ENCODE data around the gene EPHB2. TPM values are rescaled to one million over a fixed set of nuclear protein-coding genes. Genes with fewer than 3 reads are reported as not detected.

The EPHB2 gene
- total RNA-seq, 1 experiment from 2014 or later = 18.5 TPM

DNA sequence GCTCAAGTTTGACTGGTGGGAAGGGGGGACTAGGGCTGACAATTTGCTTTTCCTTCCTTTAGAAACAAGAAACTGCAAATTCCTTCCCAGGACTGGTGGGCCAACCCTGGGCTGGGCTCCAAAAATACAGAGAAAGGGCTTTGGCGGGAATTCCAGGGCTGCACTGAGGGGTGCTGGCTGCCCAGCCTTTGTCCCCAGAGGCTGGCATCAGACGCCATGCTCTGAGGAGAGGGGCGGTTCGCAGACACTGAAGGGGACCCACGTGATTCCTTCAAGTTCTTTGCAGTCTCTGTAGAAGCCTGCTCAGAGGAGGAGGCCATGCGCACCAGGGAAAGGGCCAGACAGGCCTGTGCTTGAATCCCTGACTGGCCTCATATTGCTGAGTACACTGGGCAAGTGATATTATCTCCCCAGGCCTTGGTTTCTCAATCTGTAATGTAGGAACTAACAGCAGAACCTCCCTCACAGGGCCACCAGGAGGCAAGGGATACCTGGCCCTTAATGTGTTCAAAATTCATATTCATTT is 119.5 kb downstream of the EPHB2 start (continued):
- TF ChIP-seq GRHL2 (CRISPR knock-in tag; IDR thresholded peaks at IDR 0.05; ENCODE audit: insufficient replicate concordance, severe bottlenecking) = no peak

GRCh38 chr1:22830757-22831340 is 120.2 kb downstream of the EPHB2 start:
- Mint-ChIP-seq H3K27ac (no peak overlapping the region), H3K36me3 (no peaks in the 10 kb centered on the region), H3K4me1 (peaks cover 41% of the 10 kb centered on the region), H3K4me3 (no peak overlapping the region), H3K9me3 (no peaks in the 10 kb centered on the region), H3K27me3 (ENCODE audit: low read depth) (no peaks in the 10 kb centered on the region)
- CTCF ChIA-PET = interaction anchor here (1.0 kb wide), 1 partner anchor 31 kb away, joined by 3 read pairs; no protein-coding TSS in a partner anchor
- DNase-seq (ENCODE audit: low spot score) (no peak), ATAC-seq (no peak)
- POLR2A ChIA-PET = no interaction called here
- 0 out of 2 replicates have a peak, but pooled peaks have one; percentile 47 for TF ChIP-seq ZNF317 (CRISPR knock-in tag; IDR thresholded peaks at IDR 0.05; ENCODE audit: borderline replicate concordance, low read depth)
- no peak for TF ChIP-seq PRRX2 (CRISPR knock-in tag; IDR thresholded peaks at IDR 0.05)

GRCh38 chr1:22831729-22832413 is 121.2 kb downstream of the EPHB2 start:
- H3K4me3 Mint-ChIP-seq = no peak overlapping the region
- H3K27ac Mint-ChIP-seq = no peak overlapping the region
- DNase-seq (ENCODE audit: low spot score) (no peak), ATAC-seq (no peak)
- POLR2A ChIA-PET = no interaction called here
- no peaks in the 10 kb centered on the region for H3K27me3 Mint-ChIP-seq (ENCODE audit: low read depth)
- no peaks in the 10 kb centered on the region for H3K36me3 Mint-ChIP-seq
- CTCF ChIA-PET = interaction anchor here (1.0 kb wide), 1 partner anchor 30 kb away, joined by 3 read pairs; no protein-coding TSS in a partner anchor
- TF ChIP-seq ZNF219 (CRISPR knock-in tag; IDR thresholded peaks at IDR 0.05; ENCODE audit: borderline replicate concordance) (no peak), TEAD4 (CRISPR knock-in tag; IDR thresholded peaks at IDR 0.05) (no peak), MXD4 (CRISPR knock-in tag; IDR thresholded peaks at IDR 0.05; ENCODE audit: borderline replicate concordance) (no peak), SMAD3 (CRISPR knock-in tag; IDR thresholded peaks at IDR 0.05; ENCODE audit: borderline replicate concordance) (no peak), MYBL2 (CRISPR knock-in tag; IDR thresholded peaks at IDR 0.05) (no peak), FOXK1 (CRISPR knock-in tag; IDR thresholded peaks at IDR 0.05) (no peak), CTCF (IDR thresholded peaks at IDR 0.05) (no peak)
- no peaks in the 10 kb centered on the region for H3K9me3 Mint-ChIP-seq
- peaks cover 38% of the 10 kb centered on the region for H3K4me1 Mint-ChIP-seq

DNA sequence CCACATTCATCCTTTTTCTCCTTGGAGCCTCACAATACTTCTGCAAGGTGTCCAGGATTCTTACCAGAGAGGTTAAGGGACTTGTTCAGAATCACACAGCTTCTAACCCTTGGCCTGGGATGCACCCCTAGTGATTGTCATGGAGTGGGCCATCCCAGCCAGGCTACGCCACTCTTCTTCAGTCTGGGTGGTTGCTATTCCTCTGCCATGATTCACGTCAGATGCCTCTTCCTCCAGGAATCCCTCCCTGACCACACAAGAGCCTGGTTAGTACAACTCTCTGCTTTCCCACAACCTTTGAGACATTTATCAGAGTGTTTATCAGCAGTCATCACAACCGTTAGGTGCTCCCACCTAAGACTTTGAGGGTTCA is 121.8 kb downstream of the EPHB2 start:
- no peaks in the 10 kb centered on the region for H3K9me3 Mint-ChIP-seq
- TF ChIP-seq ZNF423 (CRISPR knock-in tag; IDR thresholded peaks at IDR 0.05) (no peak), ZNF671 (CRISPR knock-in tag; IDR thresholded peaks at IDR 0.05) (no peak)
- ATAC-seq = no peak
- no peak overlapping the region for H3K4me3 Mint-ChIP-seq
- peaks cover 35% of the 10 kb centered on the region for H3K4me1 Mint-ChIP-seq
- no peak for DNase-seq (ENCODE audit: low spot score)
- no peak overlapping the region for H3K27ac Mint-ChIP-seq
- H3K36me3 Mint-ChIP-seq = no peaks in the 10 kb centered on the region
- ChIA-PET POLR2A (no interaction called here), CTCF (no interaction called here)
- no peaks in the 10 kb centered on the region for H3K27me3 Mint-ChIP-seq (ENCODE audit: low read depth)

DNA sequence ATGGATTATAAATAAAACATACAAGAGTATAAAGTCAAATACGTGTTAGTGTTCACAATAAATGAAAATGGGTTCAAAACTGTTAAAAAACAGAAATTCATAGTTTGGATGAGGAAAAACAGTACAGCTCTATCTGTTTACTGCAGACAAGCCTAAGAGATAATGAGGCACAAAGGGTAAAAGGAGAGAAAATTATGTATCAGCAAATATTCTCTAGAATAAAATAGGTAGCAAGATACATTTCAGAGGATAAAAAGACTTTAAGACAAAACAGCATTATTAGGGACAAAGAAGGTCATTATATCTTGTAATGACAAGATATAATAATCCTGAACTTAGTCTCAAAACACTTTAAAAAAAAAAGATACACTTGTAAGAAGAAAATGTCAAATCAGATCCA is 123.1 kb downstream of the EPHB2 start:
- Mint-ChIP-seq H3K36me3 (no peaks in the 10 kb centered on the region), H3K9me3 (no peaks in the 10 kb centered on the region), H3K4me1 (peaks cover 28% of the 10 kb centered on the region), H3K27me3 (ENCODE audit: low read depth) (no peaks in the 10 kb centered on the region), H3K4me3 (no peak overlapping the region), H3K27ac (no peak overlapping the region)
- POLR2A ChIA-PET = no interaction called here
- CTCF ChIA-PET = interaction anchor here (0.9 kb wide), 1 partner anchor 97 kb away, joined by 3 read pairs; no protein-coding TSS in a partner anchor
- DNase-seq (ENCODE audit: low spot score) = no peak
- ATAC-seq = no peak
- TF ChIP-seq ZNF121 (CRISPR knock-in tag; IDR thresholded peaks at IDR 0.05) = no peak
- TF ChIP-seq, protein P1, sequence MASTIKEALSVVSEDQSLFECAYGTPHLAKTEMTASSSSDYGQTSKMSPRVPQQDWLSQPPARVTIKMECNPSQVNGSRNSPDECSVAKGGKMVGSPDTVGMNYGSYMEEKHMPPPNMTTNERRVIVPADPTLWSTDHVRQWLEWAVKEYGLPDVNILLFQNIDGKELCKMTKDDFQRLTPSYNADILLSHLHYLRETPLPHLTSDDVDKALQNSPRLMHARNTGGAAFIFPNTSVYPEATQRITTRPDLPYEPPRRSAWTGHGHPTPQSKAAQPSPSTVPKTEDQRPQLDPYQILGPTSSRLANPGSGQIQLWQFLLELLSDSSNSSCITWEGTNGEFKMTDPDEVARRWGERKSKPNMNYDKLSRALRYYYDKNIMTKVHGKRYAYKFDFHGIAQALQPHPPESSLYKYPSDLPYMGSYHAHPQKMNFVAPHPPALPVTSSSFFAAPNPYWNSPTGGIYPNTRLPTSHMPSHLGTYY (CRISPR knock-in tag; IDR thresholded peaks at IDR 0.05) = no peak
- TF ChIP-seq HMGA2 (CRISPR knock-in tag; IDR thresholded peaks at IDR 0.05) = no peak
- TF ChIP-seq ZNF232 (CRISPR knock-in tag; IDR thresholded peaks at IDR 0.05) = no peak
- TF ChIP-seq IRF2 (CRISPR knock-in tag; IDR thresholded peaks at IDR 0.05; ENCODE audit: borderline replicate concordance, low read depth) = no peak
- TF ChIP-seq, protein P2, sequence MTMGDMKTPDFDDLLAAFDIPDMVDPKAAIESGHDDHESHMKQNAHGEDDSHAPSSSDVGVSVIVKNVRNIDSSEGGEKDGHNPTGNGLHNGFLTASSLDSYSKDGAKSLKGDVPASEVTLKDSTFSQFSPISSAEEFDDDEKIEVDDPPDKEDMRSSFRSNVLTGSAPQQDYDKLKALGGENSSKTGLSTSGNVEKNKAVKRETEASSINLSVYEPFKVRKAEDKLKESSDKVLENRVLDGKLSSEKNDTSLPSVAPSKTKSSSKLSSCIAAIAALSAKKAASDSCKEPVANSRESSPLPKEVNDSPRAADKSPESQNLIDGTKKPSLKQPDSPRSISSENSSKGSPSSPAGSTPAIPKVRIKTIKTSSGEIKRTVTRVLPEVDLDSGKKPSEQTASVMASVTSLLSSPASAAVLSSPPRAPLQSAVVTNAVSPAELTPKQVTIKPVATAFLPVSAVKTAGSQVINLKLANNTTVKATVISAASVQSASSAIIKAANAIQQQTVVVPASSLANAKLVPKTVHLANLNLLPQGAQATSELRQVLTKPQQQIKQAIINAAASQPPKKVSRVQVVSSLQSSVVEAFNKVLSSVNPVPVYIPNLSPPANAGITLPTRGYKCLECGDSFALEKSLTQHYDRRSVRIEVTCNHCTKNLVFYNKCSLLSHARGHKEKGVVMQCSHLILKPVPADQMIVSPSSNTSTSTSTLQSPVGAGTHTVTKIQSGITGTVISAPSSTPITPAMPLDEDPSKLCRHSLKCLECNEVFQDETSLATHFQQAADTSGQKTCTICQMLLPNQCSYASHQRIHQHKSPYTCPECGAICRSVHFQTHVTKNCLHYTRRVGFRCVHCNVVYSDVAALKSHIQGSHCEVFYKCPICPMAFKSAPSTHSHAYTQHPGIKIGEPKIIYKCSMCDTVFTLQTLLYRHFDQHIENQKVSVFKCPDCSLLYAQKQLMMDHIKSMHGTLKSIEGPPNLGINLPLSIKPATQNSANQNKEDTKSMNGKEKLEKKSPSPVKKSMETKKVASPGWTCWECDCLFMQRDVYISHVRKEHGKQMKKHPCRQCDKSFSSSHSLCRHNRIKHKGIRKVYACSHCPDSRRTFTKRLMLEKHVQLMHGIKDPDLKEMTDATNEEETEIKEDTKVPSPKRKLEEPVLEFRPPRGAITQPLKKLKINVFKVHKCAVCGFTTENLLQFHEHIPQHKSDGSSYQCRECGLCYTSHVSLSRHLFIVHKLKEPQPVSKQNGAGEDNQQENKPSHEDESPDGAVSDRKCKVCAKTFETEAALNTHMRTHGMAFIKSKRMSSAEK (CRISPR knock-in tag; IDR thresholded peaks at IDR 0.05; ENCODE audit: borderline replicate concordance) = no peak
- no peak for TF ChIP-seq SMAD3 (CRISPR knock-in tag; IDR thresholded peaks at IDR 0.05; ENCODE audit: borderline replicate concordance)
